Renal cortex interstitium (tissue), 11 donors: ENCODE data around the gene TERT. TPM values are rescaled to one million over a fixed set of nuclear protein-coding genes. Genes with fewer than 3 reads are reported as not detected.

Source experiments
- DNase-seq, 11 donors: peaks; one replicate each; pipeline ENCODE4 v3.0.0-alpha.2; 2013; ENCODE audit warnings: low read depth in 9 of 11, low spot score in 4 of 11; ENCODE audit errors: extremely low read depth in 1 of 11
- polyA plus RNA-seq, 3 donors: library from polyadenylated mRNA; unstranded; fragments of 120-200 nt; gene quantifications; one replicate each; pipeline ENCODE4 v1.2.1, GENCODE V29; 2013; ENCODE audit not compliant: insufficient read length in 3 of 3

The TERT gene
- polyA plus RNA-seq, 3 donors, result 0.36 to 0.67 (median 0.56) TPM

DNA sequence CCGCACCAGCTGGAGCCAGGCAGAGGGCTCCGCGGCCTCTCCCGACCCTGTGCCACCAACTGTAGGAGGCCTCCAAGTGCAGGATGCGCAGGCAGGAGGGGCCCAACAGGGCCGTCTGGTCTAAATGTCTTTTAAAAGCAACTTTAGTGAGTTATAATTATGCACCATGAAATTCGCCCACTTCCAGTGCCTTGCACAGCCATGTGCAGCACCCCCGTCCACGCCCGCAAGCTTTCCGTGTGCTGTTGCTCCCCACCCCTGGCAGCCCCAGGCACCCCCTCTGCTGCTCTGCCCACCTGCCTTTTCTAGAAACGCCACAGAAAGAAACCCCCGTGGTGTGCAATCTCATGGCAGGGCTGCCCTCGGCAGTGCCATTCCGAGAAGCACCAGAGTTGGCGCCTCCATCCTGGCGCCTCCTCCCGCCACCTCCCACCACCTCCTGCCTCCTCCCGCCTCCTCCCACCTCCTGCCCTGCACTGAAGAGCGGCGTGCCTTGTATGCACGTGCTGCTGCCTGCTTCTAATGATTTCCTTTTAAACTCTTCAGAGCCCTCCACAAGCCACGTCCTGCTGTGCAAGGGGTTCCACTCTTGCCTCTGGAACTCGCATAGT, 77.2 kb downstream of the TERT start:
- peak in 2 of 11 donors; percentile 30 to 43 for DNase-seq

DNA sequence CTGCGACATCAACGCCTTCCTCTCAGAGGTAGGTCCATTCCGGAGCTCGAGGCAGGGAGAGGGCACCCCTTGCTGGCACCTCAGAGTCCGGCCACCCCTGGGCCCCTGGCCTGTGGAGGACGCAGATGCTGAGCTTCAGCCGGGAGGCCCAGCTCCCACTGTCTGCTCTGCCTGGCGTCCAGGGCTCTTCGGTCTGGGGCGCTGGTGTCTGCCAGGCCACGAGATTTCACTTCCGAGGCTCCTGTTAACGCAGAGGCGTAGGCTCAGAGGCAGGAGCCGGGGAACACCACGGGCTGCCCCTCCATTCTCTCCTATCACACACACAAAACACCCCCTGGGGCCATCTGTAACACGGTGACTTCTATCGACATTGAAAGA, 78.0 kb downstream of the TERT start:
- DNase-seq, result no peak

DNA sequence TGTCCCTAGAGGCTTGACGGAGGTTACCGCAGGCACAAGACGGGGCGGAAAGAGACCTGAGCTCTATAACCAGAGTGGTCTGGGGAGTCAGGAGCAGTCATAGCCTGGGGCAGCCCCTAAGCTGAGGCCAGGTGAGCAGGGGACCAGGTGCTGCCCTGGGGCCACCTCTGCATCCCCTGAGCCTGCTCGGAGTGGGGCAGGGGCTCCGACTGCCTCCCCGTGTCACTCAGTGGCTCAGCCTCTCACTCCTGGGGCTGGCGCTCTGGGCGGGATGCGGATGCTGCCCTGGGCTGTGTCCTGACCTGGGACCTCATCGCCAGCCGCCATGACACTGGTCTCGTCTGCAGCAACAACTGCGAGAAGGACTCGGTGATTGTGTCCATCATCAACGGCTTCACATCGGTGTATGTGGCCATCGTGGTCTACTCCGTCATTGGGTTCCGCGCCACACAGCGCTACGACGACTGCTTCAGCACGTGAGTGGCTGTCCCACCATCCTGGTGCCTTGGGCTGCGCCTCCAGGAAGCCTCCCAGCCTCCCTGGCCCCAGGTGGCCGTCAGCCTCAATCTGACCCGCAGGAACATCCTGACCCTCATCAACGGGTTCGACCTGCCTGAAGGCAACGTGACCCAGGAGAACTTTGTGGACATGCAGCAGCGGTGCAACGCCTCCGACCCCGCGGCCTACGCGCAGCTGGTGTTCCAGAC, 78.5 kb downstream of the TERT start:
- DNase-seq, result no peak

DNA sequence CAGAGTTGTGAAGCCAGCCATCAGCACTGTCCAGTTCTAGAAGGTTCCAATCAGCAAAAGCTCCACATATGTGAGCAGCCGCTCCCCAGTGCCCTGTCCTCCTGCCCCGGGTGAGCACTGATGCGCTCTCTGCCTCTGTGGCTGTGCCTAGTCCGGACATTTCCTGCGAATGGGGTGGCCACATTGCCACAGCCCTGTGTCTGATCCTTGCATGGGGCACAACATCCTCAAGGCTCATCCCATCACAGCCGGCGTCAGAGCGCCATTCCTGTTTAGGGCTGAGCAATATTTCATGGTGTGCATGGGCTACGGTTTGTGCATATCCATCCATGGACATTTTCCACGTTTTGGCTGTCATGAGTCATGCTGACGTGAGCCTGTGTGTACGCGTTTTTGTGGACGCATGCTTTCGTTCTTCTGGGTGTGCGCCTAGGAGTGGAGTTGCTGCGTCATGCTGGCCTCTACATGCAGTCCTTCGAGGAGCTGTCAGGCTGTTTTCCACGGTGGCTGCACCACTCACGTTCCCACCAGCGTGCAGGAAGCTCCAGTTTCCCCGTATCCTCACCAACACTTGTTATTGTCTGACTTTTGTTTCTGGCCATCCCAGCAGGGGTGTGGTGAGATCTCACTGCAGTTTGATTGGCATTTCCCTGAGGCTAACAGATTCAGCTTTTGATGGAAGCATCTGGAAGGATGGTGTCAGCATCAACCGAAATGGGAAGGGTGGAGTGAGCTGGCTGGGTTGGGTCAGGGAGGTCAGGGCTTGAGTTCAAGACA, 79.4 kb downstream of the TERT start:
- no peak for DNase-seq

DNA sequence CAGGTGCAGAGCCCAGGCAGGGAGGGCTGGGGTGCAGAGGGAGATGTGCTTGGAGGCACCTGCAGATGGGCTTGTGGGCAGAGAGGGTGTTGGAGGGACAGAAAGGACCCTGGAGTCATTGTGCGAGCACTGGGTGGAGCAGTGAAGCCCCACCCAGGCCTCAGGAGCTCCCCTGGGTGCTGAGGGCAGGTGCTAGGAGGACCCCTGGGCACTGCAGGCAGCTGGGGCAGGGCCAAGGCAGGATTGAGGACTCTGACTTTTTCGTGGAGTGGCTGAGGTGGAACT, 80.0 kb downstream of the TERT start:
- no peak for DNase-seq

DNA sequence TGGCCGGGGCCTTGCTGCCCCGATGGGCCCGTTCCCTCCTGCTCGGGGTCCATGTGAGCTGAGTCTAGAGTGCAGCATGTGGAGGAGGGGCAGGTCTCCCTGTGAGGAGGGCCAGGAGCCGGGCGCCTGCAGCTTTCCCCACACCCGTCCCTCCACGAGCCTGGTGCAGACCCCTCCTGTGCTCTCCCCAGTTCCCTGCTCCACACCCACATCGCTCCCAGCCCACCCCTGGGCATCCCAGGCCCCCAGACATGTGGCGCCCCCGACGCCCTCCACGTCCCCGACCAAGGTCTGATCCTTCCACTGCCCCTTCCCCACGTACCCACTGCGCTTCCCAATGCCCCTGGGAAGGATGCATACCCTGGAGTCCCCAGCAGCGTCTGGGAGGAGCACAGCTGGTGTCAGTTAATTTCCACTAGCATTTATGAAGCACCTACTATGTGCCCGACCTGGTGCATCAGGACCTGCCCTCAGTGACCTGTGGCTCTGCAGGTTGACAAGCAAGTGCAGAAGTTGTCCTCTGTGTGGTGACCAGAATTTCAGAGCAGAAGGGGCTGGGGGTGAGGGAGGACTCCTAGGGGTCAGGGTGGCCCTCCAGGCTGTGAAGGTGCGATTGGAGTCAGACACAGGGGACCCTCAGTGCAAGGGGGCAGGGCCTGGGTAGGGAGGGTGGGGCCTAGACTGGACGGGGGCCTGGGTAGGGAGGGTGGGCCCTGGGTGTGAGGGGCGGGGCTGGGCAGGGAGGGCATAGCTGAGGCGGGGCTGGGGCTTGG, 80.5 kb downstream of the TERT start:
- no peak for DNase-seq

DNA sequence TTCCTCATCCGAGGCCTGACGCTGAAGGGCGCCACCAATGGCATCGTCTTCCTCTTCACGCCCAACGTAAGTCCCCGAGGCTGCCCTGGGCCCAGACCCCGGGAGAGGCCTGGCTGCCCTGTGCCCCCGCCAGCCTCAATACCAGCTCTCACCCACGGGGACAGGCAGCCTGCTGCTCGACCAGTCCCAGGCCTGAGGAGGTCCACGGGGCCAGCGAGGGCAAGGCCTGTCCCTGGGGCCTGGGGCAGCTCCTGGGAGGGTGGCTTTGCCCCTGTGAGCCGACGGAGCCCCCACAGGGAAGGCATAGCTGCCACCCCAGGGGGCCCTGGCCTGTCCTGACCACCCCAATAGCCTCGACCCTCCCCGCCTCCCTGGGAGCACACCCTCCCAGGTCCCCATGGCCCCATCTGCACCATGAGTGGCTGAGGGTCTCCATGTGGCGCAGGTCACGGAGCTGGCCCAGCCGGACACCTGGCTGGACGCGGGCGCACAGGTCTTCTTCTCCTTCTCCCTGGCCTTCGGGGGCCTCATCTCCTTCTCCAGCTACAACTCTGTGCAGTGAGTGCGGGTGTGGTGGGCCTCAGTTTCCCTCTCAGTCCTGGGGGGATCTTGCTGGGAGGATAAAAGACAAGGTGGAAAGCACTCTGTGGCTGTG, 81.2 kb downstream of the TERT start:
- DNase-seq, result no peak

DNA sequence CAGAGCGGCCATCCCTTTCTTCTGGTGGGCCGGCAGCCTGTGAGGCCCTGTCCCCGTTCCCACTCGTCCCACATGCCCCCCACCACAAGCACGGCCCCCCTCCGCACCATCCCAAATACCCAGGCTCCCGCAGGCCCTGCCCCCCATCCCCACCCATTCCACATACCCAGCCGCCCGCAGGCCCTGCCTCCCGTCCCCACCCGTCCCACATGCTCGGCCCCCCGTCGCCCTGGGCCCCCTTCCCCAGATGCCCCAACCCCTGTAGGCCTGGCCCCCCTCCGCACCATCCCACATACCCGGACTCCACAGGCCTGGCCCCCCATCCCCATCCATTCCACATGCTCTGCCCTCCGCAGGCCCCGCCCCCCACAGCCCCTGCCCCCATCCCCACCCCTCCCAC, 82.0 kb downstream of the TERT start:
- no peak for DNase-seq

DNA sequence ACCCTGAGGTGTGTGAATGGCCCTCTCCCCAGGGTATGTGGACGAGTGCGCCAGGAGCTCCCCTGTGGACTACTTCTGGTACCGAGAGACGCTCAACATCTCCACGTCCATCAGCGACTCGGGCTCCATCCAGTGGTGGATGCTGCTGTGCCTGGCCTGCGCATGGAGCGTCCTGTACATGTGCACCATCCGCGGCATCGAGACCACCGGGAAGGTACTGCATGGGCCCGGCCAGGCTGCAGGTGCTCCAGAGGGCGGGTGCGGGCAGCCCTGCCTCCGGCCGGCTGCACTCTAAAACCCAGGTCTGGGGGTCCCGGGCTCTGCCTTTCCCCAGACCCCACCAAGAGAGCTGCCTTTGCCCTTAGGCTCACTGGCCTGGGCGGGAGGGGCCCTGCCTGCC, 82.6 kb downstream of the TERT start:
- DNase-seq, result no peak

DNA sequence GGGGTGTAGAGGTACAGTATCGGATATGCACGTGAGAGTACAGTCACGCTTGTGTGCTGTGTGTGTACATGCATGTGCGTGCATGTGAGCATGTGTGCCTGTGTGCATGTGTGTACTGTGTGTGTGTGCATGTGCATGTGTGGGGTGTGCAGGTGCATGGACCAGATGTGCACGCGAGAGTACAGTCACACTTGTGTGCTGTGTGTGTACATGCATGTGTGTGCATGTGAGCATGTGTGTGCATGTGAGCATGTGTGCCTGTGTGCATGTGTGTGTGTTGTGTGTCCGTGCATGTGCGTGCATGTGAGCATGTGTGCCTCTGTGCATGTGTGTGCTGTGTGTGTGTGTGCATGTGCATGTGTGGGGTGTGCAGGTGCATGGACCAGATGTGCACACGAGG, 83.2 kb downstream of the TERT start:
- DNase-seq, result no peak

DNA sequence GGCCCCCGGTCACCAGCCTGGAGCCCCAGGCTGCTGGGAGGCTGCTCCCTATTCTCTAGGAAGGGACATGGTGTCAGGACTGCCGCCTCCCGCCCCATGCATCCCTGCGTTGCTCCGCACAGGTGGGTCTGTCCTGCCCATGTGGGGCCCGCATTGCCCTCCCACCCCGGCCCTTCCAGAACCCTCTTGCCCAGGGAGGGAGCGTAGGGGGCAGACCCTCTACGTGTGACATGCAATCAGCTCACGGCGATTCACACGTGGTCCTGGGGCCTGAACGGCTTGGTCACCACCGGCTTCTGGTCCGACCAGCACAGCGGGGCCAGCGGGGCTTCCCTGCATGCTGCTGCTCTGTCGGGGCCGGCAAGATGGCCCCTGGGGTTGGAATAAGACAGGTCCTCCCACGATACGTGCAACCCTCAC, 84.0 kb downstream of the TERT start:
- DNase-seq, result no peak

DNA sequence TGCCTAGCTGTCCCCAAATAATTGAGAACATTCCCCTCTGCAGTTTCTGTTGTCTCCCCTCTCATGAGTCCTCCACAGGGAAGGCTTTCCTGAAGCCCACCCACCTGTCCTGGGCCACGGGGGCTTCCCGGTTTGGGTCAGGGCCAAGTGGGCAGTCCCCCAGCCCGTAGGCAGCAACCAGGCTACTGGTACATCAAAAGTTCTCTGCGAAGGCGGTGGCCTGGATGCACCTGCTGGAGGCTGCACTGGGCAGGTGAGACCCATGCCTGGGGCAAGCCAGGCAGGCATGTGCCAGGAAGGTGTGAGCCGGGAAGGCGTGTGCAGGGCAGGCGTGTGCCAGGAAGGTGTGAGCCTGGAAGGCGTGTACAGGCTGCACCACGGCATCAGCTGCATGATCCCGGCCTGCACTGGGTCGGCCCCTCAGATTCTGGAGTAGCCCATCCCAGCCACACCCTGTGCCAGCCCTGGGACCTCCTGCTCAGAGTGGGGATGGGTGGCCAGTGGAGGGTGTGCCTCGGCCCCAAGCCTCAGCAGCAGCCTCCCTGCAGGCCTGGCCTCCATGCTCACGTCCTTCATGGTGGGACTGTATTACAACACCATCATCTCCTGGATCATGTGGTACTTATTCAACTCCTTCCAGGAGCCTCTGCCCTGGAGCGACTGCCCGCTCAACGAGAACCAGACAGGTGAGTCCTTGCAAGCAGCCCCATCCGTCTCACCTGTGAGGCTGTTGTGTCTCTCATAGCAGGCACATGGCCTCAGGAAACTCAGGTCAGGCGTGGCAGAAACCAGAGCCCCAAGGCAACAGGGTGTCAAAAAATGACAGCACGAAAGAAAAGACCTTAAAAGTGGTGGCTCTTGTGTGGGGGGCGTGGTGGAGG, 84.7 kb downstream of the TERT start:
- no peak for DNase-seq

DNA sequence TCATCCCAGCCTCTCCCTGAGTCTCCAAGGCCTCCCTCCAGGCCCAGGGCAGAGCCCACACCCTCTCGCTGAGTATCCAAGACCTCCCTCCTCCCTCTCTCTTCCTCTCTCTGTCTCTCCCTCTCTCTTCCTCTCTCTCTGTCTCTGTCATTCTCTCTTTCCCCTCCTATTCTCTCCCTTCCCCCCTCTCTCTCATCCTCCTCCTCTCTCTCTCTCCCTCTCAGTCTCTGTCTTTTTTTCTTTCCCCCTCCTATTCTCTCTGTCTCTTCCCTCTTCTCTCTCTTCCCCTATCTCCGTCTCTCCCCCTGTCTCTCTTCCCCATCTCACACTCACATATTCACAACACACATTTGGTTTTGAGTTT, 85.4 kb downstream of the TERT start:
- DNase-seq, result no peak

DNA sequence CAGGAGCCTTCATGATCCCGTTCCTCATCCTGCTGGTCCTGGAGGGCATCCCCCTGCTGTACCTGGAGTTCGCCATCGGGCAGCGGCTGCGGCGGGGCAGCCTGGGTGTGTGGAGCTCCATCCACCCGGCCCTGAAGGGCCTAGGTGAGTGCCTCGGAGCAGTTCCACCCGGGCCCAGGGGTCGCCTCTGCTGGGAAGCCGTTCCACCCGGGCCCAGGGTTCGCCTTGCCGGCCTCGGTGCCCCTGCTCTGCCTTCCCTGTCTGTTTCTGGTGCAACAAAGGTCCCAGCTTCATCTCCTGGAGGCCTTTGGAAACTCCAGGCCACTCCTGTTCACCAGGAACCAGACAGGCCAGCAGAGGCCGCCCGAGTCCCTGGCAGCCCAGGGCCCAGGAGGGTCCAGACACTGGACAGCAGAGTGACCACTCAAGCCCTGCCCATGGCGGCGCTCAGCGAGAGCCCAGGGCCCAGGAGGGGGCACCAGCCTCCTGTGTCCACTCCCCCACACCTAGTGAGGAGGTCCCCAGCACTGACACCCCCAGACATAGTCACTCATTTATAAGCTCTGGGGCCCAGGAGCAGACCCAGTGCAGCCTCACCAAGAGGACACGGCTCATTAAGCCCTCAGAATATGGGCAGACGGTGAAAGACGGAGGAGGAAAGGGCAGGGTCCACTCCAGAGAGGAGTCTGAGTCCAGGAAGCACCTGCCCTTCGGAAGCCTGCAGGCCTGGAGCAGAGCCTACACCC, 86.0 kb downstream of the TERT start:
- DNase-seq, result peak in 8 of 11 donors; percentile 58 to 84 (median 66)

DNA sequence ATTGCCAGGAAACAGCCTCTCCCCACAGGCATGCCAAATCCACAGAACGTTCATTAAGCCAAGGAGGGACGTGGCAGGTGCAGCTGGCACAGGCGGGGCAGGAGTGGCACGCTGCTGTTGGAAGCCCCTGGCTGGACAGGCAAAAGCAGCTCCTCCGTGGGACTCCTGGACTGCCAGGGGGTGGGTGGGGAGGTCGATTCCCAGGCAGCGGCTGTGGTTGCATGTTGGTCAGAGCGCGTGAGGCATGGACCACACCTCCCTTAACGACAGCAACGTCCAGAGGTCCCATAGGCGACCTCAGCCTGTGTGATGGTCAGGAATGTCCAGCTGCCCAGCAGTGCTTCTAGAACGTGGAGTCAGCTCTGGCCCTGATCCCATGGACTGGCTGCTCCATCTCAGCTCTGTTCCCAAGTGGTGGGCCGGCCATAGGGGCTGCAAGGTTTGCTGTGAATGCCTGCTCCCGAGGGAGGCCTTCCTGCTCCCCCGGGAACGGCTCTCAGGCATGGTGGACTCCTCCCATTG, 86.6 kb downstream of the TERT start:
- no peak for DNase-seq

DNA sequence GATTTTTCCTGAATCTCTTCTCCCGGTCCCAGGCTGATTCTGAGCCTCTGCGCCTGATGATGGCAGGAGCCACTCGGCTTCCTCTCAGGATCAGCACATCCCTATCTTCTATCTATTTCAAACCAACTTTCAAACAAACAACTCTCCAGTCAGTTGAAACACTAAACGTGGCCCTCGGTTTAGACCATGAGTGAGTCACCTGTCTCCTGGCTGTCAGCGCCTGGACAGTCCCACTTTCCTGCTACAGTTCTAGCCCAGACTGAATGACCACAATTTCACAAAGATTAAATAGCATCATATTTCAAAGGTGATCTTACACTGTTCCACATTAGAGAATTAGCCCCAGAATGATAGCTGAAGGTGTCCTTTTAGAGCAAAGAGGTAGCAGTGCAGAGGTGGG, 87.3 kb downstream of the TERT start:
- DNase-seq, result no peak

DNA sequence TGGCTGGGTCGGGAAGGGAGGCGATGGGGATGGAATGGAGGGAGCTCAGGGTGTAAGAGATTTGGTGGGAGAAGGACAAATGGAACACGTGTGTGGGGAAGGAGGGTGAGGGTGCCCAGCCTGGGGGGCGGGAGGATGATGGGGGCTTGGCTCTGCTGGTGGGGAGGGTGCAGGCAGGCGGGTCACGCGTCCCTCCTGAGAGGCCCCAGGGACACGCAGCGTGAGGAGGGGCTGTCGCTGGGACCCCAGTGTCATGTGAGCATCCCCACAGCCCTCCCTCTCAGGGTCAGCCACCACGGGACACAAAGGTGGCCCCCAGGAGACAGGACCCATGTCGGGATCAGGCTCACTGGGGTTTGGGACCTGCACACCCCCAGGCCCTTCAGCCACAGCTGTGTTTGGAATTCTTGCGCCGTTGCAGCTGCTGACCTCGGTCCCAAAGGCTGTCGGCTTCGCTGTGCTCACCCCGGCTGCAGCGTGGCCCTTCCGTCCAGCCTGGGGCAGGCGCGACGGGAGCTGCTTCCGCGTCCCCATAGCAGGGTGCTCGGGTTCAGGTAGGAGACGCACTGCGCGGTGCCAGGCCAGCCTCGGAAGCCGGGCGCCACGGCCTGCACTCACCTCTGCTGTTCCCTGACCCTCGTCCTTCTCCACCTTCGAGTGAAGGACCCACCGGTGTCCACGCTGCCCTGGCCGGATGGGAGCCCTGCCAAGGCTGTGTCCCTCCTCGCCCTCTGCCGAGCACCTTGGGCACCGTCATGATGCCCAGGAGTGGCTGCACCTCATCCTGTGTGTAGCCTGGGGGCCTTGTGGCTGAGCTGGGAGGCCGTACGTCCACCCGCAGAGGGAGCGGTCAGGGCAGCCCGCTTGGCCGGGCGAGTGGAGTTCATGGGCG, 88.1 kb downstream of the TERT start:
- DNase-seq, result no peak
